Stomach (tissue), 4 donors: Measurements from ENCODE around the gene NATD1.
A peak's percentile ranks its signal among the peaks of the same experiment; 100 is the strongest.

ENCODE experiments used
- CTCF ChIP-seq, 7 experiments: fragments of 450-650 bp in 4 of 7; fragments of 200-600 bp in 3 of 7; sonication (generic) in 3 of 7; IDR thresholded peaks; one replicate each; pipeline ENCODE4 v1.5.1; 2016 to 2019; ENCODE audit warnings: antibody characterized with exemption in 7 of 7, control low read depth in 2 of 7, mild to moderate bottlenecking in 1 of 7
- POLR2A ChIP-seq, 4 donors: fragments of 450-650 bp; IDR thresholded peaks; one replicate each; pipeline ENCODE4 v1.6.1; 2016; ENCODE audit warnings: antibody characterized with exemption in 4 of 4, control low read depth in 2 of 4, mild to moderate bottlenecking in 1 of 4, moderate library complexity in 1 of 4

DNA sequence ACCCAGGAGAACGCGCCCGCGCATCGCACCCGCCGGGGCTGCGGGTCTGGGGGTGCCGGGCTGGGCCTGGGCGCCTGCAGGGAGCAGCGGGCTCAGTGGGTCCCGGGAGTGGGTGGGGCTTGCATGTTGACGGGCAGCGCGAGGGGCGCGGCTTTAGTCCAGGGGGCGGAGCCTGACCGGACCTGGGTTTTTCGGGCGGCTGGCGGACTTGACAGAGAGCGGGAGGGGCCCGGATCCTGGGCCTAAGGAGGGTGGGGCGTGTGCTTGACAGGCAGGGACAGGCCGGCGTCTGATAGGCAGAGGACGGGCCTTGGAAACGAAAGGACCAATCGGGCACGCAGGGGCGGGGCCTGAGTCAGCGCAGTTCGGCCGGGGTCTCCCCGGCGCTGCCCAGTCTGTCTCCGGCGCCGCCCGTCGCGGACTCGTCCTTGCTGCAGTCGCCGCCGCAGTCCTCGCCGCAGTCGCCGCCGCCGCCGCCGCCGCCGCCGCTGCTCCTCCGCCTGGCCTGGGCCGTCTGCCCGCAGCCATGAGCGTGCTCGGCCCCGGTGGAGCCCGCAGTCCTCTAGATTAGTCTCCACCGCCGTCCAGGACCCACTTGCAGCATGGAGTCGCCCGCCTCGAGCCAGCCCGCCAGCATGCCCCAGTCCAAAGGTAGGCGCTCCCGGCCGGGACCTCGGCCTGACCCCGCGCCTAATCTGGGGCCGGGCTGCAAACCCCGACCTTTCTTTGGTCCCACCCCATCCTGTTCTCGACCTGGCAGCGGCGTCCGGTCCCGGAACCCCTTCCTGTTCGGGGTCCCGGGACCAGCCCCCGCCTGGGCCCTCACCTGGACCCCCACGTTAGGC is 31.3 kb upstream of the NATD1 start, which contains the start of gene MAP2K3:
- TF ChIP-seq CTCF (IDR thresholded peaks at IDR 0.05) (no peak), POLR2A (IDR thresholded peaks at IDR 0.05) (peak in 1 of 4 donors; percentile 53)
